ENCODE data around the gene MAPK9. TPM values are rescaled to one million over a fixed set of nuclear protein-coding genes. Genes with fewer than 3 reads are reported as not detected.

The MAPK9 gene
- 10 to 100 TPM; 21.2 to 21.7 TPM for total RNA-seq
- 27.6 TPM for polyA plus RNA-seq (2013, experiment 1 of 2)
- 28.9 TPM for polyA plus RNA-seq (2013, experiment 2 of 2)
- 18.4 to 73.6 (median 54.0) reads per million in 172 experiments for total RNA-seq

DNA sequence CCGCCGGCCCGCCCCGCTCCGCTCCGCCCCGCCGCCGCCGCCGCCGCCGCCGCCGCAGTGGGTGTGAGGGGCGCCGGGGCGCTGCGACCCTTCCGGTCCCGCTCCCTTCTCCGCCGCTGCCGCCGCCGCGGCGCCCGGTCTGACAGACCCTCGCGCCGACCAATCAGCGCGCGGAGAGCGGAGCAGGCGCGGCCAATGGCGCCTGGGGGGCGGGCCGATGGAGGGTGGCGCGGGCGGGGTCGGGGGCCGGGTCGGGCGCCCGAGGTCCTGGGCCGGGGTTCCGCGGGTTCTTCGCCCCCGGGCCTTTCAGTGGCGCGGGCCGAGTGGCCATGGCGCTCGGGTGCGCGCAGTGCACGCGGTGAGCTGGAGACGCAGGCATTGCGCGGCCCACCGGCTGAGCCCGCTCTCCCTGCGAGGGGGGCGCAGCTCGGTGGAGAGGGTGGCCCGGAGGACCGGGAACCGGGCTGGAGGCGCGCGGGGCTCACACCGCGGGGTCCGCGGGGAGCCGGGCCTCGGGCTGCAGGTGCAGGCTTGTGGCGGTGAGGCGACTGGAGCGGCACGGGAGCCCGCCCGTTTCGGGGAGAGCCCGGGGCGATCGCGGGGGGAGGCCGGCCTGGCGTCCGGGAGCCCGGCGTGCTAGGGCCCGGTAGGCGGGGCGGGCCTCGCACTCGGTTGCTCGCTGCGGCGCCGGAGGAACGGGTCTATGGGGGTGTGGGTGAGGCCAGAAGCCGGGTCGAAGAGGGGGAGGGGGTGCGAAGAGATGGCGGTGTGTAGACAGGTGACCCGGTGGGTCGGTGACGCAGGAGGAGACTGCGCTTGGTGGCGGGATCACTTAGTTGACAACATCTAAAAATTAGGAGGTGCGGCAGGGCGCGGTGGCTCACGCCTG is at the start of gene MAPK9:
MAPK9 (minus strand) TSS at position 141 of the 889 bp plus-strand sequence. CDS start 11,522 bp downstream, outside the sequence.
- peak within 1 kb of the TSS; percentile 84 to 95 for H3K27ac ChIP-seq (ENCODE audit: low read depth in 1 of 2, low read length in 2 of 2)
- peak within 1 kb of the TSS; percentile 97 for H3K4me3 Mint-ChIP-seq
- no peaks in the 10 kb centered on the region for H3K9me3 Mint-ChIP-seq
- peak; percentile 69 to 93 (median 82) for DNase-seq
- no peaks in the 10 kb centered on the region for H3K9me3 ChIP-seq (ENCODE audit: control insufficient read depth in 1 of 2, insufficient read depth in 1 of 2, low read length in 2 of 2)
- peak; percentile 68 for ATAC-seq (ENCODE audit: poor library complexity)
- H3K36me3 ChIP-seq (ENCODE audit: insufficient read depth, low read length): peaks cover 6% of the 10 kb centered on the region
- no peaks in the 10 kb centered on the region for H3K27me3 Mint-ChIP-seq
- H3K4me1 Mint-ChIP-seq (ENCODE audit: low read depth): peaks cover 51% of the 10 kb centered on the region
- peak within 1 kb of the TSS; percentile 99 for H3K27ac Mint-ChIP-seq
- intact Hi-C loops (cut with DNase I, micrococcal nuclease): loop anchor here (2.0 to 10.0 kb wide), 8 partner anchors 61 to 615 kb away; partner anchors contain the start of genes CNOT6 (in 1 of the 2), GFPT2 (in 1 of the 2), MGAT4B (in 1 of the 2) and RNF130 (in 1 of the 2)
- no peaks in the 10 kb centered on the region for H3K27me3 ChIP-seq (ENCODE audit: control insufficient read depth in 1 of 2, insufficient read depth in 2 of 2, low read length in 2 of 2)
- peak within 1 kb of the TSS; percentile 67 for H3K4me3 ChIP-seq (ENCODE audit: low read length)
- TF ChIP-seq, protein P1, sequence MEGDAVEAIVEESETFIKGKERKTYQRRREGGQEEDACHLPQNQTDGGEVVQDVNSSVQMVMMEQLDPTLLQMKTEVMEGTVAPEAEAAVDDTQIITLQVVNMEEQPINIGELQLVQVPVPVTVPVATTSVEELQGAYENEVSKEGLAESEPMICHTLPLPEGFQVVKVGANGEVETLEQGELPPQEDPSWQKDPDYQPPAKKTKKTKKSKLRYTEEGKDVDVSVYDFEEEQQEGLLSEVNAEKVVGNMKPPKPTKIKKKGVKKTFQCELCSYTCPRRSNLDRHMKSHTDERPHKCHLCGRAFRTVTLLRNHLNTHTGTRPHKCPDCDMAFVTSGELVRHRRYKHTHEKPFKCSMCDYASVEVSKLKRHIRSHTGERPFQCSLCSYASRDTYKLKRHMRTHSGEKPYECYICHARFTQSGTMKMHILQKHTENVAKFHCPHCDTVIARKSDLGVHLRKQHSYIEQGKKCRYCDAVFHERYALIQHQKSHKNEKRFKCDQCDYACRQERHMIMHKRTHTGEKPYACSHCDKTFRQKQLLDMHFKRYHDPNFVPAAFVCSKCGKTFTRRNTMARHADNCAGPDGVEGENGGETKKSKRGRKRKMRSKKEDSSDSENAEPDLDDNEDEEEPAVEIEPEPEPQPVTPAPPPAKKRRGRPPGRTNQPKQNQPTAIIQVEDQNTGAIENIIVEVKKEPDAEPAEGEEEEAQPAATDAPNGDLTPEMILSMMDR (IDR thresholded peaks at IDR 0.05): no peak
- POLR2A ChIA-PET: interaction anchor here (0.7 to 3.8 kb wide), 7 partner anchors 23 to 1232 kb away, joined by 3 to 29 read pairs (median 4); partner anchors contain the start of gene ZNF354C
- CTCF ChIA-PET: interaction anchor here (0.7 to 8.5 kb wide), 5 partner anchors 23 to 541 kb away, joined by 3 to 93 read pairs (median 5); no protein-coding TSS in a partner anchor
- peaks cover 25% of the 10 kb centered on the region for H3K36me3 Mint-ChIP-seq (ENCODE audit: low read depth)
- peaks cover 46% of the 10 kb centered on the region for H3K4me1 ChIP-seq (ENCODE audit: insufficient read depth, low read length)

DNA sequence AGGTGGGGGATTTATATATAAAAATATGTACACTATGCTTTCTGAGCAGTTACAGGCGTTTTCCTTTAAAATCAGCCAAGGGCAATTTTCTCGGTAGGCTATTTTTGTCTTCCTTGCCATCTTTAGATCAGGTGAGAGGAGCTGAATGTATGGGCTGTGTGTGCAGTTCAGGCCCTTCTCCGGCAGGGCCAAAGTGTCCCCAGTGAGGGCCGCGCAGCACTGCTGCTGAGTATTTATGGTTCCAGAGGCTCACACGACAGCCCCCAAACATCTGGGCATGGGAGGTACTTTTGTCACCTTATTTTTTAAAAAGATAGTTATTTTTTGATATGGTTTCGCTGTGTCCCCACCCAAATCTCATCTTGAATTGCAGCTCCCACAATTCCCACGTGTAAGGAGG is 49.7 kb upstream of the MAPK9 start:
- CTCF ChIA-PET: interaction anchor here (0.6 to 1.5 kb wide), 2 partner anchors 13 to 411 kb away, joined by 3 read pairs; no protein-coding TSS in a partner anchor
- H3K36me3 Mint-ChIP-seq (ENCODE audit: low read depth): no peaks in the 10 kb centered on the region

DNA sequence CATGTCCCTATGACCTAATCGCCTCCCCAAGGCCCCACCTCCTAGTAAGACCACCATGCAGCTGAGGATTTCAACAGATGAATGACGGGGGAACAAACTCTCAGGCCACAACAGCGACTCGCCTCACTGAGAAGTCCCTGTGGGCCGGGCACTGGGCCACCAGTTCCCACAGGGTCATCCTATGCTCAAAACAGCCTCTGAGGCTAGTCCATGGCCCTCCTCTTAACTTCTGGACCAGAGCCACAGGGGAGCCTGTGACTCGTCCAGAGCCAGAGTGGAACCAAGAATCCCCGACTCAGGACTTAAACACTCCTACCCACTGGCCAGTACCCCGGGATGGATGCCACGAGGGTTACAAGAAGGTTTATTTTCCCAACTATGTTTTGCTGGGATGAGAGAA is 49.0 kb upstream of the MAPK9 start:
- CTCF ChIA-PET: interaction anchor here (0.6 kb wide), 1 partner anchor 410 kb away, joined by 3 read pairs; no protein-coding TSS in a partner anchor
- Histone ChIP-seq H3K4me3 (ENCODE audit: low read length) (no peak overlapping the region), H3K27ac (ENCODE audit: low read depth in 1 of 2, low read length in 2 of 2) (no peak overlapping the region)

More for the DNA sequence above, 49.7 kb upstream of the MAPK9 start:
- Histone ChIP-seq H3K27ac (ENCODE audit: low read depth in 1 of 2, low read length in 2 of 2) (no peak overlapping the region), H3K4me3 (ENCODE audit: low read length) (no peak overlapping the region), H3K4me1 (ENCODE audit: insufficient read depth, low read length) (no peaks in the 10 kb centered on the region), H3K27me3 (ENCODE audit: control insufficient read depth in 1 of 2, insufficient read depth in 2 of 2, low read length in 2 of 2) (peaks cover 0 to 4% of the 10 kb centered on the region in 2 experiments), H3K9me3 (ENCODE audit: control insufficient read depth in 1 of 2, insufficient read depth in 1 of 2, low read length in 2 of 2) (no peaks in the 10 kb centered on the region), H3K36me3 (ENCODE audit: insufficient read depth, low read length) (no peaks in the 10 kb centered on the region)
- H3K9me3 Mint-ChIP-seq: no peaks in the 10 kb centered on the region
- ATAC-seq (ENCODE audit: poor library complexity) (no peak), DNase-seq (no peak)
- H3K4me3 Mint-ChIP-seq: no peak overlapping the region
- TF ChIP-seq, protein P1 (IDR thresholded peaks at IDR 0.05): no peak
- POLR2A ChIA-PET: no interaction called here
- H3K27me3 Mint-ChIP-seq: peaks cover 22% of the 10 kb centered on the region
- intact Hi-C loops (cut with DNase I, micrococcal nuclease): no loop called here
- no peak overlapping the region for H3K27ac Mint-ChIP-seq
- H3K4me1 Mint-ChIP-seq (ENCODE audit: low read depth): no peaks in the 10 kb centered on the region

More for the DNA sequence above, 49.0 kb upstream of the MAPK9 start:
- intact Hi-C loops (cut with DNase I, micrococcal nuclease): no loop called here
- no peaks in the 10 kb centered on the region for H3K36me3 Mint-ChIP-seq (ENCODE audit: low read depth)
- Histone ChIP-seq H3K36me3 (ENCODE audit: insufficient read depth, low read length) (no peaks in the 10 kb centered on the region), H3K4me1 (ENCODE audit: insufficient read depth, low read length) (no peaks in the 10 kb centered on the region), H3K27me3 (ENCODE audit: control insufficient read depth in 1 of 2, insufficient read depth in 2 of 2, low read length in 2 of 2) (peaks cover 0 to 4% of the 10 kb centered on the region in 2 experiments), H3K9me3 (ENCODE audit: control insufficient read depth in 1 of 2, insufficient read depth in 1 of 2, low read length in 2 of 2) (no peaks in the 10 kb centered on the region)
- POLR2A ChIA-PET: no interaction called here
- no peaks in the 10 kb centered on the region for H3K9me3 Mint-ChIP-seq
- H3K4me3 Mint-ChIP-seq: no peak overlapping the region
- H3K27me3 Mint-ChIP-seq: peaks cover 15% of the 10 kb centered on the region
- no peaks in the 10 kb centered on the region for H3K4me1 Mint-ChIP-seq (ENCODE audit: low read depth)
- ATAC-seq (ENCODE audit: poor library complexity) (no peak), DNase-seq (no peak)
- TF ChIP-seq, protein P1 (IDR thresholded peaks at IDR 0.05): no peak
- no peak overlapping the region for H3K27ac Mint-ChIP-seq

Data from CD4-positive, alpha-beta T cell (primary cell).